Smooth muscle cell (in vitro differentiated cells): ENCODE results near the gene KAT5. TPM values are rescaled to one million over a fixed set of nuclear protein-coding genes. Genes with fewer than 3 reads are reported as not detected.

Experiments
- DNase-seq: peaks from one replicate; lab custom pipeline; 2025; ENCODE audit not compliant: unreplicated experiment; lab: John Stamatoyannopoulos, UW
- H2AFZ ChIP-seq: fragments of 200-600 bp; sonication (generic); 2 replicates; pipeline ENCODE4 v1.6.0; 2016; ENCODE audit warnings: antibody characterized with exemption, low read depth, mild to moderate bottlenecking
- H3F3A ChIP-seq: fragments of 200-600 bp; sonication (generic); 2 replicates; pipeline ENCODE4 v1.6.0; 2017; ENCODE audit warnings: antibody characterized with exemption, low read depth
- H3K27ac ChIP-seq: fragments of 200-600 bp; sonication (generic); 2 replicates; pipeline ENCODE4 v1.5.1; 2016; ENCODE audit warnings: low read depth, mild to moderate bottlenecking
- H3K27me3 ChIP-seq: fragments of 200-600 bp; sonication (generic); 2 replicates; pipeline ENCODE4 v1.6.1; 2016; ENCODE audit warnings: low read depth, mild to moderate bottlenecking
- H3K36me3 ChIP-seq: fragments of 200-600 bp; sonication (generic); 2 replicates; pipeline ENCODE4 v1.5.1; 2016; ENCODE audit warnings: low read depth
- H3K4me1 ChIP-seq: fragments of 200-600 bp; sonication (generic); 2 replicates; pipeline ENCODE4 v1.5.1; 2016; ENCODE audit warnings: low read depth
- H3K4me2 ChIP-seq: fragments of 200-600 bp; sonication (generic); 2 replicates; pipeline ENCODE4 v1.6.0; 2016; ENCODE audit warnings: mild to moderate bottlenecking
- H3K4me3 ChIP-seq: fragments of 200-600 bp; sonication (generic); 2 replicates; pipeline ENCODE4 v1.5.1; 2016; ENCODE audit warnings: mild to moderate bottlenecking
- H3K79me2 ChIP-seq: fragments of 200-600 bp; sonication (generic); 2 replicates; pipeline ENCODE4 v1.6.0; 2016; ENCODE audit warnings: low read depth, mild to moderate bottlenecking
- H3K9ac ChIP-seq: fragments of 200-600 bp; sonication (generic); 2 replicates; pipeline ENCODE4 v1.6.0; 2016; ENCODE audit warnings: low read depth
- H3K9me3 ChIP-seq: fragments of 200-600 bp; sonication (generic); replicated peaks from 2 replicates; pipeline ENCODE4 v1.5.1; 2016; ENCODE audit warnings: low read depth
- H4K20me1 ChIP-seq: fragments of 200-600 bp; sonication (generic); 2 replicates; pipeline ENCODE4 v1.6.0; 2016; ENCODE audit warnings: low read depth
- CTCF ChIP-seq: fragments of 200-600 bp; sonication (generic); IDR thresholded peaks from 2 replicates; pipeline ENCODE4 v1.5.1; 2017; ENCODE audit warnings: borderline replicate concordance, mild to moderate bottlenecking, antibody characterized with exemption; ENCODE audit not compliant: insufficient read depth, poor library complexity, severe bottlenecking
- WGBS: methylation state at CpG from one replicate; pipeline ENCODE4 v1.1.7; 2016; ENCODE audit warnings: low lambda C conversion rate; 5-methylcytosine and 5-hydroxymethylcytosine counted together
- polyA plus RNA-seq: library from polyadenylated mRNA; unstranded; fragments of >200 nt; fragmentation: Nextera tagmentation; extraction: Ambion mirVana; gene quantifications from 2 replicates; pipeline ENCODE4 v1.2.1, GENCODE V29; 2016
- total RNA-seq: library from RNA; depleted of rRNA; stranded (reverse); fragments of >200 nt; gene quantifications from 2 replicates; pipeline ENCODE4 v1.2.3, GENCODE V29; 2014

KAT5 gene
- total and polyA plus RNA-seq, 2 experiments from 2014 or later, result 37.0 to 38.8 TPM

- 98% methylated on average over 19 of the region's 24 CpGs for WGBS
- no peak for TF ChIP-seq CTCF
- Histone ChIP-seq H3K27ac (no peak overlapping the region), H3K27me3 (no peaks in the 10 kb centered on the region), H3K4me2 (peak overlapping the region; percentile 82), H3F3A (no peaks in the 10 kb centered on the region), H3K36me3 (no peaks in the 10 kb centered on the region), H3K4me1 (no peaks in the 10 kb centered on the region), H3K4me3 (peak overlapping the region; percentile 63), H3K9ac (no peak overlapping the region), H2AFZ (no peak overlapping the region), H3K9me3 (no peaks in the 10 kb centered on the region), H3K79me2 (no peaks in the 10 kb centered on the region), H4K20me1 (peaks cover 3% of the 10 kb centered on the region)
- DNase-seq, result no peak
Measured at GRCh38 chr11:65713212-65713969, 1.3 kb downstream of the KAT5 start.

- 97% methylated on average over 16 of the region's 16 CpGs for WGBS
- Histone ChIP-seq H3K27ac (no peak overlapping the region), H3K4me1 (peaks cover 3% of the 10 kb centered on the region), H3K27me3 (no peaks in the 10 kb centered on the region), H3K4me2 (no peak overlapping the region), H3K9me3 (no peaks in the 10 kb centered on the region), H3F3A (no peaks in the 10 kb centered on the region), H3K36me3 (no peaks in the 10 kb centered on the region), H2AFZ (no peak overlapping the region), H3K79me2 (peaks cover 9% of the 10 kb centered on the region), H3K9ac (no peak overlapping the region), H4K20me1 (peaks cover 11% of the 10 kb centered on the region), H3K4me3 (no peak overlapping the region)
- no peak for TF ChIP-seq CTCF
- DNase-seq, result no peak
Measured at GRCh38 chr11:65714433-65714832, 2.4 kb downstream of the KAT5 start.

GRCh38 chr11:65716302-65716701 lies 4.2 kb downstream of the KAT5 start:
- Histone ChIP-seq H3K27me3 (no peaks in the 10 kb centered on the region), H3K4me2 (no peak overlapping the region), H4K20me1 (peaks cover 18% of the 10 kb centered on the region), H3K79me2 (peaks cover 15% of the 10 kb centered on the region), H3K4me3 (no peak overlapping the region), H3K27ac (no peak overlapping the region), H3F3A (no peaks in the 10 kb centered on the region), H3K9me3 (no peaks in the 10 kb centered on the region), H3K36me3 (no peaks in the 10 kb centered on the region), H3K4me1 (peaks cover 6% of the 10 kb centered on the region), H2AFZ (no peak overlapping the region), H3K9ac (no peak overlapping the region)
- DNase-seq, result no peak
- TF ChIP-seq CTCF, result no peak
- WGBS, result 95% methylated on average over 7 of the region's 7 CpGs

GRCh38 chr11:65716774-65717405 lies 4.8 kb downstream of the KAT5 start:
- Histone ChIP-seq H3K79me2 (peaks cover 15% of the 10 kb centered on the region), H3K4me2 (no peak overlapping the region), H3K36me3 (no peaks in the 10 kb centered on the region), H3K4me1 (peaks cover 6% of the 10 kb centered on the region), H4K20me1 (peaks cover 18% of the 10 kb centered on the region), H3K27ac (no peak overlapping the region), H3F3A (no peaks in the 10 kb centered on the region), H2AFZ (no peak overlapping the region), H3K9me3 (no peaks in the 10 kb centered on the region), H3K4me3 (no peak overlapping the region), H3K9ac (no peak overlapping the region), H3K27me3 (no peaks in the 10 kb centered on the region)
- 99% methylated on average over 14 of the region's 14 CpGs for WGBS
- DNase-seq, result no peak
- no peak for TF ChIP-seq CTCF
